HEK293 (cell line): ENCODE measurements around the gene EIF4E3.

Source experiments
- CTCF ChIA-PET: fragments of 350-600 bp; formaldehyde crosslinking; extraction: SDS; loops from one replicate; lab custom pipeline; 2021; ENCODE audit warnings: antibody characterized with exemption; lab: Yijun Ruan, JAX
- POLR2A ChIA-PET: fragments of 300-600 bp; formaldehyde crosslinking; extraction: SDS; loops from one replicate; lab custom pipeline; 2020; ENCODE audit warnings: antibody characterized with exemption, inconsistent platforms; lab: Yijun Ruan, JAX
- H3K27ac ChIP-seq: fragments of 200-500 bp; sonication (Bioruptor generic); 2 replicates; pipeline ENCODE4 v1.5.1; 2014; ENCODE audit warnings: low read depth, low read length, control low read depth, inconsistent platforms; ENCODE audit errors: extremely low read depth
- H3K36me3 ChIP-seq, 2 experiments: fragments of 200-500 bp in 1 of 2; sonication (Bioruptor generic) in 1 of 2; 1 replicate in 1 of 2; 2 replicates in 1 of 2; pipeline ENCODE4 v1.5.1; 2014 to 2017; ENCODE audit warnings: inconsistent platforms in 2 of 2, low read length in 2 of 2; ENCODE audit not compliant: control insufficient read depth in 2 of 2, insufficient read depth in 1 of 2
- H3K4me1 ChIP-seq: fragments of 200-500 bp; sonication (Bioruptor generic); 2 replicates; pipeline ENCODE4 v1.5.1; 2014; ENCODE audit warnings: mild to moderate bottlenecking, low read length, inconsistent platforms; ENCODE audit not compliant: control insufficient read depth, insufficient read depth
- H3K4me3 ChIP-seq: 2 replicates; pipeline ENCODE4 v1.5.1; 2011; ENCODE audit warnings: low read depth, mild to moderate bottlenecking, control low read depth, low read length, moderate library complexity
- H3K9me3 ChIP-seq: fragments of 200-500 bp; sonication (Bioruptor generic); 2 replicates; pipeline ENCODE4 v1.5.1; 2014; ENCODE audit warnings: low read depth, low read length, inconsistent platforms; ENCODE audit not compliant: control insufficient read depth, insufficient read depth
- FEZF1 ChIP-seq: fragments of 450-650 bp; formaldehyde crosslinking; IDR thresholded peaks from 2 replicates; pipeline ENCODE4 v1.5.1; 2016; ENCODE audit warnings: missing biosample characterization, missing genetic modification characterization
- HOXC10 ChIP-seq: sonication (generic); formaldehyde crosslinking; IDR thresholded peaks from 2 replicates; pipeline ENCODE4 v1.8.1; 2023; ENCODE audit warnings: mild to moderate bottlenecking, missing genetic modification reagents
- IKZF3 ChIP-seq: fragments of 450-650 bp; IDR thresholded peaks from 2 replicates; pipeline ENCODE4 v1.5.0; 2018; ENCODE audit warnings: missing biosample characterization, mild to moderate bottlenecking, missing genetic modification characterization, moderate library complexity
- SALL2 ChIP-seq: fragments of 450-650 bp; formaldehyde crosslinking; IDR thresholded peaks from 2 replicates; pipeline ENCODE4 v1.5.0; 2017; ENCODE audit warnings: missing biosample characterization, mild to moderate bottlenecking, missing genetic modification characterization, borderline replicate concordance
- YY1 ChIP-seq: fragments of 450-650 bp; formaldehyde crosslinking; IDR thresholded peaks from 2 replicates; pipeline ENCODE4 v1.5.1; 2018; ENCODE audit warnings: missing biosample characterization, missing genetic modification characterization
- ZNF184 ChIP-seq: fragments of 450-650 bp; IDR thresholded peaks from 2 replicates; pipeline ENCODE4 v1.5.1; 2018; ENCODE audit warnings: missing biosample characterization, mild to moderate bottlenecking, missing genetic modification characterization
- ZNF248 ChIP-seq: fragments of 450-650 bp; formaldehyde crosslinking; IDR thresholded peaks from 2 replicates; pipeline ENCODE4 v1.5.1; 2017; ENCODE audit warnings: missing biosample characterization, missing genetic modification characterization
- ZNF266 ChIP-seq: fragments of 450-650 bp; formaldehyde crosslinking; IDR thresholded peaks from 2 replicates; pipeline ENCODE4 v1.5.1; 2016; ENCODE audit warnings: missing biosample characterization, missing genetic modification characterization, low read depth
- ZNF354C ChIP-seq: fragments of 450-650 bp; formaldehyde crosslinking; IDR thresholded peaks from 2 replicates; pipeline ENCODE4 v1.5.1; 2016; ENCODE audit warnings: missing biosample characterization, missing genetic modification characterization, low read depth, borderline replicate concordance
- ZNF366 ChIP-seq: fragments of 450-650 bp; formaldehyde crosslinking; conservative IDR thresholded peaks from 2 replicates; pipeline ENCODE4 v1.5.1; 2016; ENCODE audit warnings: missing biosample characterization, missing genetic modification characterization
- ZNF449 ChIP-seq: fragments of 450-650 bp; formaldehyde crosslinking; IDR thresholded peaks from 2 replicates; pipeline ENCODE4 v1.5.1; 2017; ENCODE audit warnings: missing biosample characterization, mild to moderate bottlenecking, missing genetic modification characterization, moderate library complexity
- ZNF560 ChIP-seq: fragments of 450-650 bp; formaldehyde crosslinking; IDR thresholded peaks from 2 replicates; pipeline ENCODE4 v1.5.1; 2017; ENCODE audit warnings: missing biosample characterization, missing genetic modification characterization, borderline replicate concordance
- ZNF692 ChIP-seq: fragments of 450-650 bp; formaldehyde crosslinking; IDR thresholded peaks from 2 replicates; pipeline ENCODE4 v1.5.1; 2016; ENCODE audit warnings: missing biosample characterization, missing genetic modification characterization
- TF ChIP-seq, protein P1 (sequence below): fragments of 450-650 bp; formaldehyde crosslinking; IDR thresholded peaks from 2 replicates; pipeline ENCODE4 v1.5.1; 2016; ENCODE audit warnings: missing biosample characterization, missing genetic modification characterization
- TF ChIP-seq, protein P2 (sequence below): fragments of 450-650 bp; formaldehyde crosslinking; IDR thresholded peaks from 2 replicates; pipeline ENCODE4 v1.5.1; 2017; ENCODE audit warnings: missing biosample characterization, missing genetic modification characterization
- TF ChIP-seq, protein P3 (sequence below): fragments of 450-650 bp; formaldehyde crosslinking; IDR thresholded peaks from 2 replicates; pipeline ENCODE4 v1.5.1; 2016; ENCODE audit warnings: missing biosample characterization, missing genetic modification characterization, borderline replicate concordance
- TF ChIP-seq, protein P4 (sequence below): fragments of 450-650 bp; formaldehyde crosslinking; IDR thresholded peaks from 2 replicates; pipeline ENCODE4 v1.5.1; 2016; ENCODE audit warnings: missing biosample characterization, missing genetic modification characterization
- TF ChIP-seq, protein P5 (sequence below): fragments of 450-650 bp; formaldehyde crosslinking; IDR thresholded peaks from 2 replicates; pipeline ENCODE4 v1.5.1; 2016; ENCODE audit warnings: missing biosample characterization, missing genetic modification characterization

EIF4E3 gene

DNA sequence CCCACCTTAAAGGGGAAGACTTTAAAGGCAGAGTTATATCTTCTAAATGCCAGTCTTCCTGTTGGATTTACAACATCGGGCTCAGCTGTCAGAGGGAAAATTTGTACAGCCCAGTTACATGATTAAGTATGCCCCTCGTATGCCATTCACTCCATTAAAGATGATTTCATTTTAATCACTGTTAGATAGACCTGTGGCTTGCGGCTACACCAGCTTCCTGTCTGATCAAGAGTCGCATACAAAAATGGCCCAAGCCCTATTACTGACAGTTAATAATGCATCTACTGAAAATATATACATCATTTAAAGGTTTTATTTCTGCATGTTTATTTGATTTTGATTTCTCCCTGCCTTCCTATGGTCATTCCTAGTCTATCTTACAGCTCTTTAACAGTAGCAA lies 7.1 kb downstream of the EIF4E3 start:
- H3K4me1 ChIP-seq, result no peaks in the 10 kb centered on the region
- ChIA-PET POLR2A (no interaction called here), CTCF (interaction anchor here (0.9 kb wide), 1 partner anchor 11 kb away, joined by 4 read pairs; no protein-coding TSS in a partner anchor)
- no peaks in the 10 kb centered on the region for H3K36me3 ChIP-seq
- no peak overlapping the region for H3K4me3 ChIP-seq
- H3K27ac ChIP-seq, result no peak overlapping the region
- TF ChIP-seq, protein P1, sequence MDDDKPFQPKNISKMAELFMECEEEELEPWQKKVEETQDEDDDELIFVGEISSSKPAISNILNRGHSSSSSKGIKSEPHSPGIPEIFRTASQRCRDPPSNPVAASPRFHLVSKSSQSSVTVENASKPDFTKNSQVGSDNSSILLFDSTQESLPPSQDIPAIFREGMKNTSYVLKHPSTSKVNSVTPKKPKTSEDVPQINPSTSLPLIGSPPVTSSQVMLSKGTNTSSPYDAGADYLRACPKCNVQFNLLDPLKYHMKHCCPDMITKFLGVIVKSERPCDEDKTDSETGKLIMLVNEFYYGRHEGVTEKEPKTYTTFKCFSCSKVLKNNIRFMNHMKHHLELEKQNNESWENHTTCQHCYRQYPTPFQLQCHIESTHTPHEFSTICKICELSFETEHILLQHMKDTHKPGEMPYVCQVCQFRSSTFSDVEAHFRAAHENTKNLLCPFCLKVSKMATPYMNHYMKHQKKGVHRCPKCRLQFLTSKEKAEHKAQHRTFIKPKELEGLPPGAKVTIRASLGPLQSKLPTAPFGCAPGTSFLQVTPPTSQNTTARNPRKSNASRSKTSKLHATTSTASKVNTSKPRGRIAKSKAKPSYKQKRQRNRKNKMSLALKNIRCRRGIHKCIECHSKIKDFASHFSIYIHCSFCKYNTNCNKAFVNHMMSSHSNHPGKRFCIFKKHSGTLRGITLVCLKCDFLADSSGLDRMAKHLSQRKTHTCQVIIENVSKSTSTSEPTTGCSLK (tag by site-specific recombination), result no peak
- TF ChIP-seq ZNF266 (tag by site-specific recombination), result no peak
- TF ChIP-seq, protein P2, sequence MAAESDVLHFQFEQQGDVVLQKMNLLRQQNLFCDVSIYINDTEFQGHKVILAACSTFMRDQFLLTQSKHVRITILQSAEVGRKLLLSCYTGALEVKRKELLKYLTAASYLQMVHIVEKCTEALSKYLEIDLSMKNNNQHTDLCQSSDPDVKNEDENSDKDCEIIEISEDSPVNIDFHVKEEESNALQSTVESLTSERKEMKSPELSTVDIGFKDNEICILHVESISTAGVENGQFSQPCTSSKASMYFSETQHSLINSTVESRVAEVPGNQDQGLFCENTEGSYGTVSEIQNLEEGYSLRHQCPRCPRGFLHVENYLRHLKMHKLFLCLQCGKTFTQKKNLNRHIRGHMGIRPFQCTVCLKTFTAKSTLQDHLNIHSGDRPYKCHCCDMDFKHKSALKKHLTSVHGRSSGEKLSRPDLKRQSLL (tag by site-specific recombination), result no peak
- TF ChIP-seq IKZF3 (tag by site-specific recombination), result no peak
- TF ChIP-seq, protein P3, sequence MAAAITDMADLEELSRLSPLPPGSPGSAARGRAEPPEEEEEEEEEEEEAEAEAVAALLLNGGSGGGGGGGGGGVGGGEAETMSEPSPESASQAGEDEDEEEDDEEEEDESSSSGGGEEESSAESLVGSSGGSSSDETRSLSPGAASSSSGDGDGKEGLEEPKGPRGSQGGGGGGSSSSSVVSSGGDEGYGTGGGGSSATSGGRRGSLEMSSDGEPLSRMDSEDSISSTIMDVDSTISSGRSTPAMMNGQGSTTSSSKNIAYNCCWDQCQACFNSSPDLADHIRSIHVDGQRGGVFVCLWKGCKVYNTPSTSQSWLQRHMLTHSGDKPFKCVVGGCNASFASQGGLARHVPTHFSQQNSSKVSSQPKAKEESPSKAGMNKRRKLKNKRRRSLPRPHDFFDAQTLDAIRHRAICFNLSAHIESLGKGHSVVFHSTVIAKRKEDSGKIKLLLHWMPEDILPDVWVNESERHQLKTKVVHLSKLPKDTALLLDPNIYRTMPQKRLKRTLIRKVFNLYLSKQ (tag by site-specific recombination), result no peak
- TF ChIP-seq, protein P4, sequence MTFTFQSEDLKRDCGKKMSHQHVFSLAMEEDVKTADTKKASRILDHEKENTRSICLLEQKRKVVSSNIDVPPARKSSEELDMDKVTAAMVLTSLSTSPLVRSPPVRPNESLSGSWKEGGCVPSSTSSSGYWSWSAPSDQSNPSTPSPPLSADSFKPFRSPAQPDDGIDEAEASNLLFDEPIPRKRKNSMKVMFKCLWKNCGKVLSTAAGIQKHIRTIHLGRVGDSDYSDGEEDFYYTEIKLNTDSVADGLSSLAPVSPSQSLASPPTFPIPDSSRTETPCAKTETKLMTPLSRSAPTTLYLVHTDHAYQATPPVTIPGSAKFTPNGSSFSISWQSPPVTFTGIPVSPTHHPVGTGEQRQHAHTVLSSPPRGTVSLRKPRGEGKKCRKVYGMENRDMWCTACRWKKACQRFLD (tag by site-specific recombination), result no peak
- no peak for TF ChIP-seq FEZF1 (tag by site-specific recombination)
- TF ChIP-seq, protein P5, sequence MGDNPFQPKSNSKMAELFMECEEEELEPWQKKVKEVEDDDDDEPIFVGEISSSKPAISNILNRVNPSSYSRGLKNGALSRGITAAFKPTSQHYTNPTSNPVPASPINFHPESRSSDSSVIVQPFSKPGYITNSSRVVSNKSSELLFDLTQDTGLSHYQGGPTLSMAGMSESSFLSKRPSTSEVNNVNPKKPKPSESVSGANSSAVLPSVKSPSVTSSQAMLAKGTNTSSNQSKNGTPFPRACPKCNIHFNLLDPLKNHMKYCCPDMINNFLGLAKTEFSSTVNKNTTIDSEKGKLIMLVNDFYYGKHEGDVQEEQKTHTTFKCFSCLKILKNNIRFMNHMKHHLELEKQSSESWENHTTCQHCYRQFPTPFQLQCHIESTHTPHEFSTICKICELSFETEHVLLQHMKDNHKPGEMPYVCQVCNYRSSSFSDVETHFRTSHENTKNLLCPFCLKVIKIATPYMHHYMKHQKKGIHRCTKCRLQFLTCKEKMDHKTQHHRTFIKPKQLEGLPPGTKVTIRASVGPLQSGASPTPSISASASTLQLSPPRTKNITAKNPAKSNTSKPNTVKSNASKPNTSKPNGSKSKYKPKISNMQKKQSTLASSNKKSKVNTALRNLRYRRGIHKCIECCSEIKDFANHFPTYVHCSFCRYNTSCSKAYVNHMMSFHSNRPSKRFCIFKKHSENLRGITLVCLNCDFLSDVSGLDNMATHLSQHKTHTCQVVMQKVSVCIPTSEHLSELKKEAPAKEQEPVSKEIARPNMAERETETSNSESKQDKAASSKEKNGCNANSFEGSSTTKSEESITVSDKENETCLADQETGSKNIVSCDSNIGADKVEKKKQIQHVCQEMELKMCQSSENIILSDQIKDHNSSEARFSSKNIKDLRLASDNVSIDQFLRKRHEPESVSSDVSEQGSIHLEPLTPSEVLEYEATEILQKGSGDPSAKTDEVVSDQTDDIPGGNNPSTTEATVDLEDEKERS (tag by site-specific recombination), result no peak
- no peak for TF ChIP-seq ZNF449
- TF ChIP-seq SALL2 (tag by site-specific recombination), result no peak
- no peak for TF ChIP-seq ZNF184
- TF ChIP-seq HOXC10 (CRISPR knock-in tag), result no peak
- TF ChIP-seq ZNF354C, result no peak
- no peak for TF ChIP-seq ZNF248 (tag by site-specific recombination)
- no peak for TF ChIP-seq ZNF560 (tag by site-specific recombination)
- no peak for TF ChIP-seq YY1
- TF ChIP-seq ZNF692 (tag by site-specific recombination), result no peak
- TF ChIP-seq ZNF366, result no peak
- H3K9me3 ChIP-seq, result no peaks in the 10 kb centered on the region
